HG03103 (cell line): ENCODE measurements around the gene VSX1.

Experiments
- ATAC-seq: cut with Tn5 transposase; IDR thresholded peaks from one replicate; pipeline ENCODE4 v1.9.1; 2021; ENCODE audit warnings: low read depth; ENCODE audit not compliant: unreplicated experiment

VSX1 gene

GRCh38 chr20:25088267-25088666, 6.3 kb upstream of the VSX1 start:
- no peak for ATAC-seq

DNA sequence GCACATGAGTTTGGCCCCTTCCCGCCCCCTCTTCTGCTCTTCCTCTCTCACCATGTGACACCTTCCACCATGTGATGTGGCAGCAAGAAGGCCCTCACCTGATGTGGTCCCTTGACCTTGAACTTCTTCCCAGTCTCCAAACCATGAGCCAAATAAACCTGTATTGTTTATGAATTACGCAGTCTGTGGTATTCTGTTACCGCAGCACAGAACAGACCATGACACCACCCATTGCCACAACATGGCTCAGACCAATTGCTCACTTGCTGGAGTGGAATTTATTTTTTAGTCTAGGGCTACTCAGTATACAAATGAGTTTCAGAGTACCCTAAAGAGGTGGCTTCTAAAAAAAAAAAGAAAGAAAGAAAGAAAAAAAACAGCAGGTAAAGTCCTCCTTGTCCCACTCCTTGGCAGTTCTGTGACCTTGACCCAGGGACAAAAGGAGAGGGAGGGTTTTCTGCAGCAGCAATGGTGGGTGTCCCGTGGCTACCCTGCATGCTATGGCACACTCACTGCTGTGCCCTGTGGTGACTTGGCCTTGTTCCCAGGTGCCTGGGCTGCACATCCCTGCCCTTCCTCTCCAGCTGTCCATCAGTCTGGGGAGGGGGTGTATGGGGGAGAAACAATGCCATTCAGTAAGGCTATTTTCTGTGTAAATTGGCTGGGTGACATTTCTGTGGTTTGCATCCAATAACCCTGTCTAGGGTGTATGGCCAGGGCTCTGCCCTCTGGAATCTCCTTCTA, 5.4 kb upstream of the VSX1 start:
- no peak for ATAC-seq

- no peak for ATAC-seq
These were observed 4.0 kb upstream of the VSX1 start for GRCh38 chr20:25085756-25086495.

- ATAC-seq = no peak
These were observed 2.8 kb upstream of the VSX1 start for GRCh38 chr20:25084626-25085187.

DNA sequence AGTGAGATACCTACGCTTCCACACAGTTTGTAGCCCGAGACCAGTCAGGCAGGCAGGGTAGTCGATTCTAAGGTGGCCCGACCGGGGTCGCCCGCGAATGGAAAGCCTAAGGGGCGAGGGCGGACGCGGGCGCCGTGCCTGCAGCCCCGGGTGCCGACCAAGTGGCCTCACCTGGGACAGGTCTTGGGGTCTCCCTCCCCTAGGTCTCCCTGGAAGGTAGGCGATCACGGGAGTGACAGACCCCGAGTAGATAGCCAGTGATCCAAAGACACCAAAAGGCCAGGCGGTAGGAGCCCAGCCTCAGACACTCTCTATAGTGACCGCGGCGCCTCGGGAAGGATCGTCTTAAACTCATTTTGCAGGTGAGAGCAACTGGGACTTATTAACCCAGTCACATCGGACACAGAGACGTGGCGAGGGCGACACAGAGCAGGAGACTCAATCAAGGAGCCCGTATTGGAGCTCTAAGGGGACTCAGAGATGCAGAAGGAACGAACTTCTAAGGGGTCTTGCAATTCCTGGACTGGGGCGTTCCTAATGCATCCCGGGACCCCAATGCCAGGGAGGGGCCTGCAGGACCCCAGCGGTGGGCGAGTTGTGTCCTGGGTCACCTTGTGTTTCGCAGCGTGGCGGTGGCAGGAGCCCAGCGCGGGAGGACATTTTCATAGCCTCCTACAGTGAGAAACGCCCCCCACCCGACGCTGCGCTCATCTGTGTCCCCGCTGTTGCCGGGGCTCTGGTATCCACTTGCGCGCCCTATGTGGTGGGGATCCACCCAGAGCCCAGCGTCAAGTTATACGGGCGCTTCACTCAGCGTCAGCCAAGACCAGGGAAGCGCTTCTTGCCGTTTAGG, 2.1 kb upstream of the VSX1 start:
- no peak for ATAC-seq

GRCh38 chr20:25083141-25083772, 1.3 kb upstream of the VSX1 start:
- ATAC-seq = no peak

DNA sequence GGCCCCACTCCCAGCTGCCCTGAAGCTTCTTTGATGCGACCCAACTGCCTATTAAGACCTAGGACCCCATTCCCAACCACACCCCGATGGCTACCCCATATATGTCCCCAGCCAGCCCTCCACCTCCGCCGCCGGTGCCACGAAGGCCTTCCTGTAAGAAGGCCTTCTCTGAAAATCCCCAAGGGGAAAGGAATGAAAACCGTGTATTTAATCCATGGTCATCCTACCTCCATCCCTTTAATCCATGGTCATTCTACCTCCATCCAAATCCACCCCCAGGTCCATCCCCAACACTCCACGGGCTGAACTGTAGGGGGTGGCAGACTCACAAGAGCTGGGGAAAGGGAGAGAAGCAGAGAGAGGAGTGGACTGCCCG, 545 bp upstream of the VSX1 start:
- no peak for ATAC-seq

DNA sequence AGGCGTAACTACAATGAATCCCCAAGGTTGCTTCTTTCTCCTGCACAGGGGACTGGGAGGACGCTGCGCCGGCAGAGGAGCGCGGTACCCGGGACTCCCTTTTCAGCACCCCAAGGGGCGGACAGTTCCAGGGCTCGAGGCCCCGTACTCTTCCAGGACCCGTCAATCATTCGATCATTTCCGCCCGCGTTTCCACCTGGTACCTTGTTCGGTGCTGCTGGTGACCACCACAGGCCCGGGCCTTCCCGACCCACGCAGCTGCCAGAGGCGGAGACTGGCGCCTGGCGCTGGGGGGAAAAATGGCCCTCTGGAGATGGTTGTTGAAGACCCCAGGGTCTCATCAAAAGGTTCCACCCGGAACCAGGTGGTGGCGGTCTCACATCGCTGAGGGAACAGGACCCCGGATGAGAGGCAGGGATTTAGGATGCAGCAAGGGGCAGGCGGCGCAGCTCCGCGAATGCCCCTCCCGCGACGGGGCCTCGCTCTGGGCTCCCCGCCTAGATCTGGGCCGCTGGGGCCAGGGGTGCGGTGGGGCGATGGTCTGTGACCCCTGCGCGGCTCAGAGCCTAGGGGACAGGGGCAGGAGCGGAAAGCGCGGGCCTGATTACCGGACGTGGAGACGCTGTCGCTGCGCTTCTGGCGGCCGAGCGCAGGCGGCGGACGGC, 744 bp downstream of the VSX1 start:
- ATAC-seq = no peak

DNA sequence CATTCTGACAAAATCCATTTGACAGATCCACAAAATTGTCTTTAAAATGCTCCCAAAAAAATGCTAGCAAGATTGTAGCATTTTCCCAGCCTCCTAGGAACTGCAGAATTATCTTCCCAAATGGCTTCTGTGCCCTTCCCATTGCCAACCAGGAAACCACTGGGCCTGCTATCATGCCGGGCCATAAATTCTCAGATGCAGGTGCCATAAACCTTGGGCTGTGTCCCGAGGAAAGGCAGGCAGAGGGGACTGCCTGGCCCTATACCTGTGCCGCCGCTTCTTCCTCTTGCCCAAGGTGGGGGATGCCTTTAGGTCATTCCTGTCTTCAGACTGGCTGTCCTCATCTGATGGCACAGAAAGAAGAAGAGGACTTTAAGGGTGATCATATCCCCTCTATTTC, 2.8 kb downstream of the VSX1 start:
- ATAC-seq = no peak

DNA sequence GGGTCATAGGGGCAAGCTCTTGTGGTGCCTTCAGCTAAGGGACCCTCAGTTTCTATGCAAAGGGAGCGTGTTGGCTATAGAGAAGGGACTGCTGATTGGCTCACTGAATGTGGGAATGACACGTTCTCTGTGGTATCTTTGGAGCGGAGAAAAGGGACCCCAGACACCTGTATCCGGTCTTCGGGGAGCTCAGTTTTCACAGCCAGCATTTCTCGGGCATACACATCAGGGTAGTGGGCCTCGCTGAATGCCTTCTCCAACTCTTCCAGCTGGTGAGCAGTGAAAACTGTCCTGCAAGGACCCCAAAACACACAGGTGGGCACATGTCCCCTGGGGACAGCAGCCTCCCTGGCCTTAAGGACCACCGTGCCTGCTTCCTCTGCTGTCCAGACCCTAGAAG, 3.3 kb downstream of the VSX1 start:
- no peak for ATAC-seq

DNA sequence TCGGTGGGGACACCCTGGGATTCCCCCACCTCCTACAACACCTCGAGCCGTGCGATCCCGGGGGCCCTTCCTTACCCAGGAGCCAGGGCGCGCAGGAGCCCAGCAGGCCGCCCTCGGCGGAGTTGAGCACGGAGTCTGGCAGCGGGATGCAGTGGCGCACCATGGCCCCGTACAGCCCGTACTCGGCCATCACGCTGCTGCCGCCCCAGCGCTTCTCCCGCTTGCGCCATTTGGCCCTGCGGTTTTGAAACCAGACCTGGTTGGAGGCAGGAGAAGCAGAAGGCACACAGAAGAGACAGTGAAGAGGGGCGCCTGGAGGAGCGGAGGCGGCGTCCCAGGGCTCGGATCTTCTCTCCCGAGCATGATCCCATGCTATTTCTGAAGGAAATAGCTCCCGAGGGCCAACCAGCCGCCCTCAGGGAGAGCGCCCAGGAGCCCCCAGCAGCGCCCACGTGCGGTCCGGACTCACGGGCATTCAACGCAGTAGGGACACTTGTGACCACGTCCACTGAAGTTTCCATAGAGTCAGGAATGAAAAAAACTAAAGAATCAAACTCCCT, 4.3 kb downstream of the VSX1 start:
- ATAC-seq = no peak

GRCh38 chr20:25076731-25077609, 5.0 kb downstream of the VSX1 start:
- ATAC-seq = no peak

DNA sequence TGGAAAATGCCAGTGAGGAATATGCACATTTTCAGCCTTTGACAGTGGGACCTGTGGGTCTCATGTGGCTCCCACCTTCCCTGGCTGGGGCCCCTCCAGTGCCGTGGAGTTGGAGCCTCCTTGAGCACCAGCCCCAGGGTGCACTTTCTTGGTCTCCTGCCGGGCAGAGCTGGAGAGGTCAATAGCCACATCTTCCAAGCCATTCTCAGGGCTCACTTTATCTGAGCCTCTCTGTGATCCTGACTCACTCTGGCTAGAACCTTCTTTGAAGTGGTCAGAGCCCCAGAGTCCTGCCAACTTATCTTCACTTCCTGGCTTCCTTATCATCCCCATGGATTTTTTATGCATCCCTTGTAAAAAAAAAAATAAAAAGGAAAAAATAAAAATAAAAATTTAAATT, 5.7 kb downstream of the VSX1 start:
- ATAC-seq = no peak

DNA sequence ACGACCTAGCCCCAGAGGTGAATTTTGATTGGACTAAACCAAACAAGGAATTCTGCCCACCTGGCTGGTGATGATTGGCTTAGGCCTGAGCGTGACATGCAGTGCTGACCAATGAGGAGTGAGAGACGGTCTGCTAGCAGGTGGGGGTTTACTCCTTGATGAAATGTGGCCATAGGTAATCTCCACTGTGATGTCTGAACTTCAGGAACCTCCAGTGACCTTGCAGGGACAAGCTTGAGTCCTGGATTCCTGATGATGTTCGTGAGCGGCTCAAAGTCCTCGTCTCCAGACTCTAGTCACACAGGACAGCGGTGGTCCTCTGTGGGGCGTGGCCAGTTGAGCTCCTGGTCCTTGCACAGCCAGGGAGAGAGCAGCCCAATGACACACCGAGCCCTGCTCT, 8.4 kb downstream of the VSX1 start:
- ATAC-seq = no peak

GRCh38 chr20:25072226-25072811, 9.6 kb downstream of the VSX1 start:
- no peak for ATAC-seq

GRCh38 chr20:25071734-25072133, 10.2 kb downstream of the VSX1 start:
- no peak for ATAC-seq

DNA sequence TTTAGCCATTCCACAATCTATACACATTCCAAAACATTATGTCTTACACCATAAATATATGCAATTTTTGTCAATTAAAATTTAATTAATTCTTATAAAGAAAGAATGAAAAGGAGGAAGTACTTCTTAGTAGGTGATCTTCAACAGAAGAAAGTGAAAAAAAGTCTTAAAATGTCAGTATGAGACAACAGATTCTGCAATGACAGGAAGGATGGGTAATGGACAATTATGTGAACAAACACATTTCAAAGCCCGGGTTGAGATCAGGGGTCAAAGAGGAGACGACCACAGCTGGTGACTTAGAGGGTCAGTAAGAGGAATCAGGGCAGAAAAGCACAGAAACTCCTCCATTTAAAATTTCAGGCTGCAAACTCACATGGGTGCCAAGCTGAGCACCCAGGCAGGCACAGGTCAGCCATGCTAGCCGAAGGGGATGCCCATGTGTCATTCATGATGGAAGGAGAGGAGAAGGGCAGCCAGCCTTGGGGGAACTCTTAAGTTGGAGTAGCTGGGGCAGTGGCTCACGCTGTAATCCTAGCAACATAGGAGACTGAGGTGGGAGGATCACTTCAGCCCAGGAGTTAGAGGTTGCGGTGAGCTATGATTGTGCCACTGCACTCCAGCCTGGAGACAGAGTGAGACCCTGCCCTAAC, 11.0 kb downstream of the VSX1 start:
- no peak for ATAC-seq
